ENCODE results near the gene SYNPO. TPM values are rescaled to one million over a fixed set of nuclear protein-coding genes. Genes with fewer than 3 reads are reported as not detected.

SYNPO gene
- polyA plus RNA-seq, 1 donor (not counting 4 experiments of a cell fraction or from before 2014, with no cell fraction given), result 6.0 TPM

DNA sequence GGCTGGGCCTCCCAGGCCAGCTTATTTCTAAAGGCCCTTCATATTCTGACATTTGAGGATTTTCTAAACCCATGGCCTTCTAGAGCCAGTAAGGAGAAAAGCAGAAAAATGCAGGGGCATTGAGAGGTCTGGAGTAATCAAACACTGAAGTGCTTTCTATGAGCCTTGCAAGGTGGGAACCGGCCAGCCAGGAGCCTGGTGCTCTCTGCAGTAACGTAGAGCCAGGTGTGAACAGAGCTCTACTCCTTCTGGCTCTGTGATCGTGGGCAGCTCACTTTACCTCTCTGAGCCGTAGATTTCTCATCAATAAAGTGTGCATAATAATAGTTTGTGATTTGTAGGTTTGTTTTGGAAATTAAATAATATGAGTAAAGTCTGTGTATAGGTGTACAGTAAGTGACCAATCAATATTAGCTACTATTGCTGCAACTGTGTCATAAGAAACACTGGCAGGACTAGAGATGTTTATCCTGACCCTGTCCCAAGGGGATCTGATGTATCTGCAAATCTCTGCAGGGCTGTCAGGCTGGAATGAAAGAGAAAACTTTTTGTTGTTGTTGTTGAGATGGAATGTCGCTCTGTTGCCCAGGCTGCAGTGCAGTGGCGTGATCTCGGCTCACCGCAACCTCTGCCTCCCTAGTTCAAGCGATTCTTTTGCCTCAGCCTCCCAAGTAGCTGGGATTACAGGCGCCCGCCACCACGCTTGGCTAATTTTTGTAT, 2.7 kb downstream of the SYNPO start:
- Histone ChIP-seq H3K27ac (ENCODE audit: control insufficient read depth, insufficient read depth, low read length) (peak overlapping the region; percentile 85), H3K27me3 (ENCODE audit: control insufficient read depth, extremely low read depth, insufficient read depth, low read length) (no peaks in the 10 kb centered on the region), H3K4me1 (ENCODE audit: control insufficient read depth, extremely low read depth, insufficient read depth, low read length) (peaks cover 68% of the 10 kb centered on the region), H3K9ac (ENCODE audit: control insufficient read depth, extremely low read depth, insufficient read depth, low read length) (peak overlapping the region; percentile 3), H3K4me2 (ENCODE audit: control insufficient read depth, extremely low read depth, insufficient read depth, low read depth, low read length) (peak overlapping the region; percentile 70), H3K36me3 (ENCODE audit: control insufficient read depth in 2 of 2, extremely low read depth in 1 of 2, insufficient read depth in 2 of 2, low read length in 2 of 2) (peaks cover 0 to 1% of the 10 kb centered on the region in 2 experiments), H3K9me3 (ENCODE audit: control insufficient read depth, low read depth, low read length) (no peaks in the 10 kb centered on the region), H2AFZ (ENCODE audit: control insufficient read depth, low read length) (no peak overlapping the region), H3K79me2 (ENCODE audit: control insufficient read depth, insufficient read depth, low read length) (no peaks in the 10 kb centered on the region), H4K20me1 (ENCODE audit: control insufficient read depth, extremely low read depth, insufficient read depth, low read length) (no peaks in the 10 kb centered on the region), H3K9me1 (ENCODE audit: control insufficient read depth, extremely low read depth, insufficient read depth, low read length) (no peaks in the 10 kb centered on the region), H3K4me3 (ENCODE audit: control insufficient read depth in 2 of 3, extremely low read depth in 1 of 3, insufficient read depth in 2 of 3, low read depth in 1 of 3, low read length in 3 of 3) (peak overlapping the region in 2 of 3 experiments; percentile 6 to 12)
- dilution Hi-C loops (cut with MboI; ENCODE audit: extremely low pct_ligation_motif_present, low sequenced_read_pairs), result no loop called here
- no peak for DNase-seq (ENCODE audit: low read depth, low spot score)
- FAIRE-seq, result peak; percentile 46
- TF ChIP-seq, protein P1, sequence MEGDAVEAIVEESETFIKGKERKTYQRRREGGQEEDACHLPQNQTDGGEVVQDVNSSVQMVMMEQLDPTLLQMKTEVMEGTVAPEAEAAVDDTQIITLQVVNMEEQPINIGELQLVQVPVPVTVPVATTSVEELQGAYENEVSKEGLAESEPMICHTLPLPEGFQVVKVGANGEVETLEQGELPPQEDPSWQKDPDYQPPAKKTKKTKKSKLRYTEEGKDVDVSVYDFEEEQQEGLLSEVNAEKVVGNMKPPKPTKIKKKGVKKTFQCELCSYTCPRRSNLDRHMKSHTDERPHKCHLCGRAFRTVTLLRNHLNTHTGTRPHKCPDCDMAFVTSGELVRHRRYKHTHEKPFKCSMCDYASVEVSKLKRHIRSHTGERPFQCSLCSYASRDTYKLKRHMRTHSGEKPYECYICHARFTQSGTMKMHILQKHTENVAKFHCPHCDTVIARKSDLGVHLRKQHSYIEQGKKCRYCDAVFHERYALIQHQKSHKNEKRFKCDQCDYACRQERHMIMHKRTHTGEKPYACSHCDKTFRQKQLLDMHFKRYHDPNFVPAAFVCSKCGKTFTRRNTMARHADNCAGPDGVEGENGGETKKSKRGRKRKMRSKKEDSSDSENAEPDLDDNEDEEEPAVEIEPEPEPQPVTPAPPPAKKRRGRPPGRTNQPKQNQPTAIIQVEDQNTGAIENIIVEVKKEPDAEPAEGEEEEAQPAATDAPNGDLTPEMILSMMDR (optimal IDR thresholded peaks at IDR 0.05 in 1 of 3, IDR thresholded peaks at IDR 0.05 in 1 of 3, conservative IDR thresholded peaks at IDR 0.05 in 1 of 3; ENCODE audit: extremely low read depth in 1 of 3, insufficient read depth in 2 of 3, low read length in 3 of 3), result no peak
- no peak for TF ChIP-seq EZH2 (IDR thresholded peaks at IDR 0.05; ENCODE audit: low read length)

- H3K27me3 ChIP-seq (ENCODE audit: control insufficient read depth, extremely low read depth, insufficient read depth, low read length), result no peaks in the 10 kb centered on the region
- H3K79me2 ChIP-seq (ENCODE audit: control insufficient read depth, insufficient read depth, low read length), result no peaks in the 10 kb centered on the region
- dilution Hi-C loops (cut with MboI; ENCODE audit: extremely low pct_ligation_motif_present, low sequenced_read_pairs), result no loop called here
- no peak overlapping the region for H3K4me3 ChIP-seq (ENCODE audit: control insufficient read depth in 2 of 3, extremely low read depth in 1 of 3, insufficient read depth in 2 of 3, low read depth in 1 of 3, low read length in 3 of 3)
- H2AFZ ChIP-seq (ENCODE audit: control insufficient read depth, low read length), result no peak overlapping the region
- no peak for DNase-seq (ENCODE audit: low read depth, low spot score)
- FAIRE-seq, result no peak
- no peaks in the 10 kb centered on the region for H4K20me1 ChIP-seq (ENCODE audit: control insufficient read depth, extremely low read depth, insufficient read depth, low read length)
- H3K36me3 ChIP-seq (ENCODE audit: control insufficient read depth in 2 of 2, extremely low read depth in 1 of 2, insufficient read depth in 2 of 2, low read length in 2 of 2), result peaks cover 2 to 4% of the 10 kb centered on the region in 2 experiments
- peaks cover 59% of the 10 kb centered on the region for H3K4me1 ChIP-seq (ENCODE audit: control insufficient read depth, extremely low read depth, insufficient read depth, low read length)
- H3K9me1 ChIP-seq (ENCODE audit: control insufficient read depth, extremely low read depth, insufficient read depth, low read length), result no peaks in the 10 kb centered on the region
- H3K9ac ChIP-seq (ENCODE audit: control insufficient read depth, extremely low read depth, insufficient read depth, low read length), result no peak overlapping the region
- no peak overlapping the region for H3K27ac ChIP-seq (ENCODE audit: control insufficient read depth, insufficient read depth, low read length)
- no peak for TF ChIP-seq EZH2 (IDR thresholded peaks at IDR 0.05; ENCODE audit: low read length)
- TF ChIP-seq, protein P1 (optimal IDR thresholded peaks at IDR 0.05 in 1 of 3, IDR thresholded peaks at IDR 0.05 in 1 of 3, conservative IDR thresholded peaks at IDR 0.05 in 1 of 3; ENCODE audit: extremely low read depth in 1 of 3, insufficient read depth in 2 of 3, low read length in 3 of 3), result no peak
- no peak overlapping the region for H3K4me2 ChIP-seq (ENCODE audit: control insufficient read depth, extremely low read depth, insufficient read depth, low read depth, low read length)
- H3K9me3 ChIP-seq (ENCODE audit: control insufficient read depth, low read depth, low read length), result no peaks in the 10 kb centered on the region
Observed at GRCh38 chr5:150644058-150644457, 3.6 kb downstream of the SYNPO start.
